IPS DF 6.9 (cell line): ENCODE data around the gene TMED10.
"Not testable (repeated sequence)": the region's sequence is repeated elsewhere in the genome, so short reads cannot be mapped to it uniquely, and the experiment has no call there.

Source experiments
- DNase-seq: peaks from one replicate; pipeline ENCODE4 v3.0.0-alpha.2; 2013; ENCODE audit warnings: low read depth, low spot score
- H3K27ac ChIP-seq: one replicate; pipeline ENCODE4 v1.5.1; 2013; ENCODE audit warnings: low read length, control low read depth
- H3K27me3 ChIP-seq: 2 replicates; pipeline ENCODE4 v1.6.1; 2013; ENCODE audit warnings: mild to moderate bottlenecking, low read length; ENCODE audit not compliant: control insufficient read depth, insufficient read depth
- H3K36me3 ChIP-seq: 2 replicates; pipeline ENCODE4 v1.6.1; 2013; ENCODE audit warnings: low read length; ENCODE audit not compliant: control insufficient read depth, insufficient read depth
- H3K4me1 ChIP-seq: 2 replicates; pipeline ENCODE4 v1.6.1; 2013; ENCODE audit warnings: low read length; ENCODE audit not compliant: control insufficient read depth, insufficient read depth
- H3K4me3 ChIP-seq: 2 replicates; pipeline ENCODE4 v1.5.1; 2013; ENCODE audit warnings: mild to moderate bottlenecking, low read length
- H3K9me3 ChIP-seq: 2 replicates; pipeline ENCODE4 v1.6.1; 2013; ENCODE audit warnings: low read length, inconsistent platforms; ENCODE audit not compliant: control insufficient read depth, insufficient read depth
- WGBS: extraction: QIAGEN DNeasy Blood & Tissue Kit; methylation state at CpG from one replicate; pipeline ENCODE4 v1.1.7; 2013; ENCODE audit warnings: mixed read lengths, missing lambda C conversion rate; ENCODE audit not compliant: insufficient read length, insufficient coverage; 5-methylcytosine and 5-hydroxymethylcytosine counted together

The TMED10 gene

DNA sequence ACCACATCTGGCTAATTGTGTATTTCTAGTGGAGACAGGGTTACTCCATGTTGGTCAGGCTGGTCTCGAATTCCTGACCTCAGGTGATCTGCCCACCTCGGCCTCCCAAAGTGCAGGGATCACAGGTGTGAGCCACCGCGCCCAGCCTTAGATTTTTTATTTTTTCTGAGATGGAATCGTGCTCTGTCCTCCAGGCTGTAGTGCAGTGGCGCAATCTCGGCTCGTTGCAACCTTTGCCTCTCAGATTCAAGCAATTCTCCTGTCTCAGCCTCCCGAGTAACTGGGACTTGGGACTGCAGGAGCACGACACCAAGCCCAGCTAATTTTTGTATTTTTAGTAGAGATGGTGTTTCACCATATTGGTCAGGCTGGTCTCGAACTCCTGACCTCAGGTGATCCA lies 5.8 kb upstream of the TMED10 start:
- not testable (repeated sequence) for H3K9me3 ChIP-seq, H3K27ac ChIP-seq, H3K4me3 ChIP-seq, H3K36me3 ChIP-seq, H3K4me1 ChIP-seq, H3K27me3 ChIP-seq, DNase-seq
- WGBS = no CpG with 5 or more reads among the region's 11 CpGs

DNA sequence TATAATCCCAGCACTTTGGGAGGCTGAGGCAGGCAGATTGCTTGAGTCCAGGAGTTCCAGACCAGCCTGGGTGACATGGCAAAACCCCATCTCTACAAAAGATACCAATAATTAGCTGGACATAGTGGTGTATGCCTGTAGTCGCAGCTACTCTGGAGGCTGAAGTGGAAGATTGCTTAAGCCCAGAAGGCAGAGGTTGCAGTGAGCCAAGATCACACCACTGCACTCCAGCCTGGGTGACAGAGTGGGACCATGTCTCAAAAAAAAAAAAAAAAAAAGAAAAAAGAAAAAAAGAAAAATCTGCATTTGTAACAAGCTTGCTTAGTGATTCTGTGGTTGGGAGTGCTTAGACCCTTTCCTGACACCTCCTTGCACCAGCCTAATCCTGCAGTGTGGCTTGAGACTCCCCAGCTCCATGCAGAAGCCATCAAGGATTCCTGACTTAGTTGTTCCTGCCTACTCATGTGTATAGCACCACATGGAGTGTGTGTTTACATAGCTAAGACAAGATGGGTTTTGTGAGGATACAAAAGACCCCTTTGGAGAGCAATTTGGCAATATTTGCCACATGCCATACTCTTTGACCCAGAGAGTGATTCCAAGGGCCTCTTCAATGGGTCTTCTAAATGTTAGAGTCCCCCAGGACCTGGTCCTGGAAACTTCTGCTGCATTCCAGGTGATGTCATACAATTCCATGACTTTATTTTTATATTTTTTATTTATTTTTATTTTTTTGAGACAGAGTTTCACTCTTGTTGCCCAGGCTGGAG lies 5.1 kb upstream of the TMED10 start:
- no peaks in the 10 kb centered on the region for H3K27me3 ChIP-seq
- no peak overlapping the region for H3K27ac ChIP-seq
- no CpG with 5 or more reads among the region's 1 CpG for WGBS
- DNase-seq = no peak
- H3K4me3 ChIP-seq = no peak overlapping the region
- no peaks in the 10 kb centered on the region for H3K4me1 ChIP-seq
- no peaks in the 10 kb centered on the region for H3K9me3 ChIP-seq
- no peaks in the 10 kb centered on the region for H3K36me3 ChIP-seq

DNA sequence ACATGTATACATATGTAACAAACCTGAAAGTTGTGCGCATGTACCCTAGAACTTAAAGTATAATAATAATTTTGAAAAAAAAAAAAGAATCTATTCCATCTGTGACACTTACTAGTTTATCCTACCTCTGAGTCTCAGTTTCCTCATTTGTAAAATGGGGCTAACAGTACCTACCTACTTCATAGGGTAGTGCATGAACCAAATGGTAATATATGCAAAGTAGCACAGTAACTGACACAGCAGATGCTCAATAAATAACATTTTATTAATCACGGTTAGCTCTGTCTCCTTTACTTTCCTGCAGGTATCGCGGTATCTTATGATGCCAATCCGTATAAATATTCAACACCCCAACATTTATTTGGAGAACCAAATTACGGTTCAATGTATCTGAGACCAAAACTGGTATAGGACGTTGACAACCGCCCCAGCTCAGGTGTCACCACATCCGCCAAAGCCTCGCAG lies 703 bp downstream of the TMED10 start:
- no peaks in the 10 kb centered on the region for H3K27me3 ChIP-seq
- no peaks in the 10 kb centered on the region for H3K9me3 ChIP-seq
- no peak for DNase-seq
- no CpG with 5 or more reads among the region's 10 CpGs for WGBS
- no peaks in the 10 kb centered on the region for H3K4me1 ChIP-seq
- no peak overlapping the region for H3K27ac ChIP-seq
- H3K4me3 ChIP-seq = peak overlapping the region; percentile 85; the same call in 1 of the 2 replicates
- H3K36me3 ChIP-seq = no peaks in the 10 kb centered on the region

DNA sequence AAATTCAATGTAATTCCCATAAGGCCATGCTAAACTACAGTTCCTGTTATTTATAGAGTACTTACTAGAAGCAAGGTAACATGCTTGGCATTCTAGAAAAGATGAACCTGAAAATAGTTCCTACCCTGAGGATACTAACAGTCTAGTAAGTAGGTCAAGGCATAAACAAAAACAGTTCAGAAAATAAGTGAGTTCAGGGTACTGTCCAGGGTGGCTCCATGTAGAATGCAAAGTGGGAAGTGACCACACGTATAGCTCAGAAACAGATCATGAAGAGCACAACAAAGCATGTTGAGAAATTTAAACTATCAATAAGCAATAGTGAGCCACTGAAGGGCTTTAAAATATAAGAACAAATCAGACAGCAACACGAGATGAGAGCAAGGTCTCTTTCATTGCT lies 2.3 kb downstream of the TMED10 start:
- H3K4me1 ChIP-seq = no peaks in the 10 kb centered on the region
- H3K36me3 ChIP-seq = no peaks in the 10 kb centered on the region
- H3K27me3 ChIP-seq = no peaks in the 10 kb centered on the region
- no peak overlapping the region for H3K27ac ChIP-seq
- H3K9me3 ChIP-seq = no peaks in the 10 kb centered on the region
- no peak overlapping the region for H3K4me3 ChIP-seq
- no CpG with 5 or more reads among the region's 2 CpGs for WGBS
- DNase-seq = no peak

DNA sequence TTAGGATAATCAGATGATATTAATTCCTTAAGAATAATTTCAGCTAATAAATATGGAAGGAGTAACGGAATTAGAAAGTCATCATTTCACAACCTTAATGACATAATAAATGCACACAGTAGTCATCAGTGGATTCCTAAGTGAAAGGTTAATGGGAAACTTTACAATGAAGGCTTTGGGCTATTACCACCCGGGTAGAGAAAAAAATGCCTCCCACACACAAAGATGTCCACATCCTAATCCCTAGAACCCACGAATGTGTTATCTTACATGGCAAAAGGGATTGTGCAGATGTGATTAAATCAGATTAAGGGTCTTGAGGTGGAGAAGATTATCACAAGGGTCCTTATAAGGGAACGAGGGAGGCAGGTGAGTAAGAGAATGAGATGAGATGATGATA lies 5.6 kb downstream of the TMED10 start:
- Histone ChIP-seq H3K9me3 (no peaks in the 10 kb centered on the region), H3K4me3 (no peak overlapping the region), H3K27ac (no peak overlapping the region), H3K27me3 (no peaks in the 10 kb centered on the region), H3K4me1 (no peaks in the 10 kb centered on the region), H3K36me3 (no peaks in the 10 kb centered on the region)
- DNase-seq = no peak
- WGBS = no CpG with 5 or more reads among the region's 4 CpGs

DNA sequence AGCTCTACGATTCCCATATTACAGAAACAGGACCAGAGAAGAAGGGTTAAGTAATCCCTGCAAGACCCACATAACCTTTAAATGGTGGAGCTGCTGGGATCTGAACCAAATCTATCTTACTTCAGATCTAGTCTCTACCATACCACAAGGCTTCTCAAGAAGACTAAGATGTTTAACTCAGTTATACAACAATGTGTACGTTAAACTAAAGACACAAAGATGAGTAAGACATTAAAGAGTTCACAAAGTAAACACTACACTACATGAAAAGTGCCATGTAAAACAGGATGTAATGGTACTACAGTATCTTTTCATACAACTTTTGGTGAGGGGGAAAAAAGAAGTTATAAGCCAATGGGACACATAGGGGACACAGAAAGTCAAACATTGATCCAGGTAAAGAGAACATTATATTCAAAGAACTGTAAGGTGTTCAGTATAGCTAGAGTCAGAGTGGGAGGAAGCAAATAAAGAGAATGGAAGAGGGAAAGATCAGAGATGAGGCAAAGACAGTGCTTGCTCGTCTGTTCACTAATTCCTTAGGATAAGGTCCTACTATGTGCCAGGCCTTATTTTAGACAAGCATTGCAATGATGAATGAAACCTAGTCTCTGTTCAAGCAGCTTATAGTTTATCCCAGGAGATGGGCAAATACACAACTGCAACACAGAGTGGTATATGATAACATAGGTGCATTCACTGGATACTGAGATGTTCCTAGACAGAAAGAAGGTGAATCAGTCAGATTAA lies 7.7 kb downstream of the TMED10 start:
- Histone ChIP-seq H3K27ac (no peak overlapping the region), H3K27me3 (no peaks in the 10 kb centered on the region), H3K4me3 (no peak overlapping the region), H3K36me3 (no peaks in the 10 kb centered on the region), H3K9me3 (no peaks in the 10 kb centered on the region), H3K4me1 (no peaks in the 10 kb centered on the region)
- no CpG with 5 or more reads among the region's 3 CpGs for WGBS
- no peak for DNase-seq

DNA sequence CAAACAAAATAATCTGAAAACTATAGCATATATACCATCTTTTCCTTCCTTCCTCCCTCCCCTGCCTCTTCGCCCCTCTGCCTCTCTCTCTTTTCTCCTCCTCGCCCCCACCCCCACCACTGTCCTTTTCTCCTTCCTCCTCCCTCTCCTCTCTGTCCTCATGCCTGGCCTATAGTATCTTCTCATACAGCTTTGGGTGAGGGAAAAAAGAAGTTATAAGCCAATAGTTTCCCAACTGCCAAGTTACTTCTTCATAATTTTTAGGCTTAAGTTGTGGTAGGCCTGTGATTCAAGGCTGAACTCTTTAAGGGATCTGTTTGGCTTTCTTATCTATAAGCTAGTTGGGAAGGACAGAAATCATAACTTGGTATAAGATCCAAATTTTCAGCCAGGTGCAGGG lies 9.1 kb downstream of the TMED10 start:
- Histone ChIP-seq H3K27ac (no peak overlapping the region), H3K9me3 (no peaks in the 10 kb centered on the region), H3K4me3 (no peak overlapping the region), H3K4me1 (no peaks in the 10 kb centered on the region), H3K36me3 (no peaks in the 10 kb centered on the region), H3K27me3 (no peaks in the 10 kb centered on the region)
- WGBS = no CpG with 5 or more reads among the region's 2 CpGs
- no peak for DNase-seq

DNA sequence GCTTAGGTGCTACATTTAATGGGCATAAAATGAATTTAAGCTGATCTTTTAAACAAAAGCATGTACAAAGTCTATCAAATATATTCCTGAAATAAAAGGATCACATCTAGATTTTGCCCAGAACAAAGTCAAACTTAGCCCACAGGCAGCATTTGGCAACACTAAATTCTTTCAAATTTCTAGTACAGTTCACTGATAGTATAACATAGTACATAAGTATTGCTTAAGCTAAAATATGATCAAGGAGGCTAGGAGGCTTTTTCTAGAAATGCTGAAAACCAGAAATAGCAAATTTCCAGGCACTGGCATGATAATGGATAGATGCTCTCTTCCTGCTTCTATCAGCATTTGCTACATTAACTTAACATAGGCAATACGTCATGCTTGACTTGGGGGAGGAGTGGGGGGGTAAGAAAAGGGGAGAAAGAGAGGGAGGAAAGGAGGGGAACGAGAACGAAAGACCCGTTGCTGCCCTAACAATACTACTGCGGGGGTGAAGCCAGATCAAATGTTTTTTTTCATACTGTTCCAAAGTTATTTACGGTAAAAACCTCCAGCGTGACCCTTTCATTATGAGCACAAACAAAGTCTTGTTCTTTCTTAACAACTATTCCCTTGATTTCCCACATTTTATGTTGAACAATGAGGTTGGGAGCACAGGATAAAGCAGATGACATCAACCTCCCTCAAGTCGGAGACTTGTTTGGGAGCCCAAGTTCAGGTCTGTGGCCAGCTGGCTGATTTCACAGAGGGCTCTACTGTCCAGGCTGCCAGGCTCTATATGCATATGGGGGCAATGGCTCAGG lies 10.6 kb downstream of the TMED10 start:
- H3K27ac ChIP-seq = no peak overlapping the region
- no peak for DNase-seq
- no peaks in the 10 kb centered on the region for H3K36me3 ChIP-seq
- no peaks in the 10 kb centered on the region for H3K9me3 ChIP-seq
- H3K27me3 ChIP-seq = no peaks in the 10 kb centered on the region
- WGBS = no CpG with 5 or more reads among the region's 8 CpGs
- H3K4me1 ChIP-seq = no peaks in the 10 kb centered on the region
- no peak overlapping the region for H3K4me3 ChIP-seq

DNA sequence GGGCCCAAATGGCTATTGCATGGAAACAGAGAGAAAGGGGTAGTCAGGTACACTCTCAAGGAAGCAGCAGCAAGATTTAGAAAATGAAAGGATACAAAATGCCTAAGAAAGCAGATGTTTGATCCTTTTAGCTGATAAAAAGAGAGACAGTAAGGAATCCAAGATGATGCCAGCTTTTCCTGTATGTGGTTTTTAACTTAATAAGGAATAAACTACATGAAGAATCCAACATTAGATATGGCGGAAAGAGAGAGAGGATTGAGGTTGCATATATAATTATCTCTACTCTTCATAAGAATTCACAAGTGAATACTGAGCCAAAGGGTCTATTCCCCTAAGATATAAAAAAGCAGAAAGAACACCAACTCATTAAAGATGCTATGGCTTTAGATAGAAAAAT lies 11.6 kb downstream of the TMED10 start:
- WGBS = no CpG with 5 or more reads among the region's 1 CpG
- Histone ChIP-seq H3K4me1 (no peaks in the 10 kb centered on the region), H3K4me3 (no peak overlapping the region), H3K27me3 (no peaks in the 10 kb centered on the region), H3K27ac (no peak overlapping the region), H3K9me3 (no peaks in the 10 kb centered on the region), H3K36me3 (no peaks in the 10 kb centered on the region)
- DNase-seq = no peak

DNA sequence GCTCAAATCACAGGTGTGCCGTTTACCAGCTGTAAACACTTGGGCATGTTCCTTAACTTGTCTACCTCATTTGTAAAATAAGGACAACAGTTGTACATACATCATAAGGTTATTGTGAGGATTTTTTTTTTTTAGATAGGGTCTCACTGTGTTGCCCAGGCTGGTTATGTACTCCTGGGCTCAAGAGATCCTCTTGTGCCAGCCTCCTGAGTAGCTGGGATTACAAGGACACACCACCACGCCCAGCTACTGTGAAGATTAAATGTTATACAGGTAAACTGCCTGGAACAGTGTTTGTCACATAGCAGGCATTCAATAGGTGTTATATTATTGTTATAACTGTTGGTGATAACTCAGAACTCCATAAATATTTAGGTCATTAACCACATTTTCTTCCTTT lies 12.7 kb downstream of the TMED10 start:
- no peaks in the 10 kb centered on the region for H3K9me3 ChIP-seq
- H3K27me3 ChIP-seq = no peaks in the 10 kb centered on the region
- no peaks in the 10 kb centered on the region for H3K36me3 ChIP-seq
- whole genome bisulfite sequencing = no CpG with 5 or more reads among the region's 2 CpGs
- no peak for DNase-seq
- no peaks in the 10 kb centered on the region for H3K4me1 ChIP-seq
- H3K4me3 ChIP-seq = no peak overlapping the region
- H3K27ac ChIP-seq = no peak overlapping the region
